ENCODE measurements around the gene LSG1.
A peak's percentile ranks its signal among the peaks of the same experiment; 100 is the strongest.

The LSG1 gene

GRCh38 chr3:194690501-194691372 is 18.7 kb upstream of the LSG1 start:
- Mint-ChIP-seq H3K4me3 (no peak overlapping the region), H3K27ac (peak overlapping the region; percentile 9), H3K27me3 (peaks cover 6% of the 10 kb centered on the region)

GRCh38 chr3:194689493-194689944 is 17.5 kb upstream of the LSG1 start:
- Mint-ChIP-seq H3K27me3 (peaks cover 6% of the 10 kb centered on the region), H3K36me3 (no peaks in the 10 kb centered on the region), H3K27ac (peak overlapping the region; percentile 51), H3K4me1 (peaks cover 45% of the 10 kb centered on the region), H3K4me3 (peak overlapping the region; percentile 67), H3K9me3 (no peaks in the 10 kb centered on the region)

More at GRCh38 chr3:194690501-194691372, 18.7 kb upstream of the LSG1 start:
- Mint-ChIP-seq H3K4me1 (peaks cover 34% of the 10 kb centered on the region), H3K9me3 (no peaks in the 10 kb centered on the region), H3K36me3 (no peaks in the 10 kb centered on the region)

- H3K27ac Mint-ChIP-seq, result no peak overlapping the region
- peaks cover 50% of the 10 kb centered on the region for H3K4me1 Mint-ChIP-seq
- no peaks in the 10 kb centered on the region for H3K9me3 Mint-ChIP-seq
- H3K36me3 Mint-ChIP-seq, result no peaks in the 10 kb centered on the region
- H3K4me3 Mint-ChIP-seq, result peak overlapping the region; percentile 67
- H3K27me3 Mint-ChIP-seq, result peaks cover 6% of the 10 kb centered on the region
Observed at GRCh38 chr3:194688946-194689345, 17.0 kb upstream of the LSG1 start.

GRCh38 chr3:194688200-194688740 is 16.3 kb upstream of the LSG1 start:
- H3K4me1 Mint-ChIP-seq, result peaks cover 55% of the 10 kb centered on the region
- H3K4me3 Mint-ChIP-seq, result peak overlapping the region; percentile 67
- H3K27ac Mint-ChIP-seq, result no peak overlapping the region
- no peaks in the 10 kb centered on the region for H3K9me3 Mint-ChIP-seq
- H3K27me3 Mint-ChIP-seq, result peaks cover 6% of the 10 kb centered on the region
- no peaks in the 10 kb centered on the region for H3K36me3 Mint-ChIP-seq

GRCh38 chr3:194687638-194688199 is 15.7 kb upstream of the LSG1 start:
- H3K4me1 Mint-ChIP-seq, result peaks cover 60% of the 10 kb centered on the region
- peak overlapping the region; percentile 91 for H3K4me3 Mint-ChIP-seq
- peaks cover 6% of the 10 kb centered on the region for H3K27me3 Mint-ChIP-seq
- H3K36me3 Mint-ChIP-seq, result no peaks in the 10 kb centered on the region
- no peak overlapping the region for H3K27ac Mint-ChIP-seq
- no peaks in the 10 kb centered on the region for H3K9me3 Mint-ChIP-seq

GRCh38 chr3:194686816-194687637 is 15.0 kb upstream of the LSG1 start:
- Mint-ChIP-seq H3K4me3 (peak overlapping the region; percentile 91), H3K4me1 (peaks cover 66% of the 10 kb centered on the region), H3K27me3 (peaks cover 7% of the 10 kb centered on the region), H3K9me3 (no peaks in the 10 kb centered on the region), H3K36me3 (no peaks in the 10 kb centered on the region), H3K27ac (no peak overlapping the region)

- Mint-ChIP-seq H3K4me1 (peaks cover 66% of the 10 kb centered on the region), H3K9me3 (no peaks in the 10 kb centered on the region), H3K27me3 (peaks cover 7% of the 10 kb centered on the region), H3K36me3 (no peaks in the 10 kb centered on the region), H3K4me3 (peak overlapping the region; percentile 91), H3K27ac (no peak overlapping the region)
Observed at GRCh38 chr3:194686414-194686815, 14.4 kb upstream of the LSG1 start.

GRCh38 chr3:194685718-194686413 is 13.9 kb upstream of the LSG1 start, which contains the start of gene FAM43A:
TSS of gene FAM43A (plus strand) at chr3:194685883. CDS start at chr3:194686827, 944 bp downstream.
- Mint-ChIP-seq H3K27ac (peak within 1 kb of the TSS; percentile 76), H3K9me3 (no peaks in the 10 kb centered on the region), H3K4me1 (peaks cover 62% of the 10 kb centered on the region), H3K27me3 (peaks cover 7% of the 10 kb centered on the region), H3K4me3 (peak within 1 kb of the TSS; percentile 91), H3K36me3 (no peaks in the 10 kb centered on the region)

GRCh38 chr3:194685065-194685717 is 13.2 kb upstream of the LSG1 start:
- H3K36me3 Mint-ChIP-seq, result no peaks in the 10 kb centered on the region

GRCh38 chr3:194683380-194683779 is 11.4 kb upstream of the LSG1 start:
- Mint-ChIP-seq H3K4me3 (no peak overlapping the region), H3K27ac (peak overlapping the region; percentile 62), H3K36me3 (no peaks in the 10 kb centered on the region), H3K4me1 (peaks cover 43% of the 10 kb centered on the region), H3K9me3 (no peaks in the 10 kb centered on the region), H3K27me3 (peaks cover 5% of the 10 kb centered on the region)

More at GRCh38 chr3:194685065-194685717, 13.2 kb upstream of the LSG1 start:
- peaks cover 58% of the 10 kb centered on the region for H3K4me1 Mint-ChIP-seq
- H3K4me3 Mint-ChIP-seq, result peak overlapping the region; percentile 91
- H3K27ac Mint-ChIP-seq, result peak overlapping the region; percentile 76
- H3K9me3 Mint-ChIP-seq, result no peaks in the 10 kb centered on the region
- peaks cover 7% of the 10 kb centered on the region for H3K27me3 Mint-ChIP-seq

GRCh38 chr3:194682694-194683310 is 10.8 kb upstream of the LSG1 start:
- peaks cover 41% of the 10 kb centered on the region for H3K4me1 Mint-ChIP-seq
- H3K27ac Mint-ChIP-seq, result peak overlapping the region; percentile 55
- H3K36me3 Mint-ChIP-seq, result no peaks in the 10 kb centered on the region
- peaks cover 5% of the 10 kb centered on the region for H3K27me3 Mint-ChIP-seq
- no peak overlapping the region for H3K4me3 Mint-ChIP-seq
- H3K9me3 Mint-ChIP-seq, result no peaks in the 10 kb centered on the region

GRCh38 chr3:194682189-194682693 is 10.2 kb upstream of the LSG1 start:
- no peaks in the 10 kb centered on the region for H3K9me3 Mint-ChIP-seq
- H3K27me3 Mint-ChIP-seq, result peaks cover 3% of the 10 kb centered on the region
- H3K27ac Mint-ChIP-seq, result no peak overlapping the region

GRCh38 chr3:194680888-194681615 is 9.1 kb upstream of the LSG1 start:
- Mint-ChIP-seq H3K4me1 (peaks cover 41% of the 10 kb centered on the region), H3K27ac (no peak overlapping the region), H3K36me3 (no peaks in the 10 kb centered on the region), H3K27me3 (peaks cover 1% of the 10 kb centered on the region), H3K9me3 (no peaks in the 10 kb centered on the region), H3K4me3 (no peak overlapping the region)

More at GRCh38 chr3:194682189-194682693, 10.2 kb upstream of the LSG1 start:
- no peaks in the 10 kb centered on the region for H3K36me3 Mint-ChIP-seq
- no peak overlapping the region for H3K4me3 Mint-ChIP-seq
- peaks cover 38% of the 10 kb centered on the region for H3K4me1 Mint-ChIP-seq
